Lower leg skin (tissue), 3 donors: ENCODE measurements around the gene MANF.

Experiments
- POLR2A ChIP-seq, 2 donors: fragments of 450-650 bp; IDR thresholded peaks; one replicate each; pipeline ENCODE4 v1.6.1; 2016 to 2017; ENCODE audit warnings: antibody characterized with exemption in 2 of 2, mild to moderate bottlenecking in 1 of 2, moderate library complexity in 1 of 2
- TF ChIP-seq, protein P1 (sequence below), 3 donors: fragments of 450-650 bp; IDR thresholded peaks; one replicate each; pipeline ENCODE4 v1.5.1; 2016; ENCODE audit warnings: antibody characterized with exemption in 3 of 3, mild to moderate bottlenecking in 3 of 3, moderate library complexity in 2 of 3

DNA sequence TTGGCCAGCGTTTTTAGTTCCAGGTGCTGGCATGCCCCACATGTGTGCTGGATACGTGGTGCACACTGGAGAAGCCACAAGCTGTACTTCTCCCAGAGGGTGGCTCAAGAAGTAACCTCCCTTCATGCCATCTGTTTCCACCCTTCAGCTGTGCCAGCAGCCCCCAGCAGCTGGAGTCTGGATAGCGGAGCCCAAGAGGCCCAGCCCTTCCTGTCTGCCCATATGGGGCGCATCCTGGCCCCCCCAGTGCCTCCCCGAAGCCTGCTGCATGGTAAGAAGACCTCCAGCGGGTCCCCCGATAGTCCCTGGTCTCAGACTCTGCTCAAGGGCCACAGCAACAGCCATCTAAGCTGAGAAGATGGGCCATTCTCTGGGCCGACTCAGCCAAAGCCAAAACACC lies 5.8 kb upstream of the MANF start:
- TF ChIP-seq POLR2A (IDR thresholded peaks at IDR 0.05), result no peak
- TF ChIP-seq, protein P1, sequence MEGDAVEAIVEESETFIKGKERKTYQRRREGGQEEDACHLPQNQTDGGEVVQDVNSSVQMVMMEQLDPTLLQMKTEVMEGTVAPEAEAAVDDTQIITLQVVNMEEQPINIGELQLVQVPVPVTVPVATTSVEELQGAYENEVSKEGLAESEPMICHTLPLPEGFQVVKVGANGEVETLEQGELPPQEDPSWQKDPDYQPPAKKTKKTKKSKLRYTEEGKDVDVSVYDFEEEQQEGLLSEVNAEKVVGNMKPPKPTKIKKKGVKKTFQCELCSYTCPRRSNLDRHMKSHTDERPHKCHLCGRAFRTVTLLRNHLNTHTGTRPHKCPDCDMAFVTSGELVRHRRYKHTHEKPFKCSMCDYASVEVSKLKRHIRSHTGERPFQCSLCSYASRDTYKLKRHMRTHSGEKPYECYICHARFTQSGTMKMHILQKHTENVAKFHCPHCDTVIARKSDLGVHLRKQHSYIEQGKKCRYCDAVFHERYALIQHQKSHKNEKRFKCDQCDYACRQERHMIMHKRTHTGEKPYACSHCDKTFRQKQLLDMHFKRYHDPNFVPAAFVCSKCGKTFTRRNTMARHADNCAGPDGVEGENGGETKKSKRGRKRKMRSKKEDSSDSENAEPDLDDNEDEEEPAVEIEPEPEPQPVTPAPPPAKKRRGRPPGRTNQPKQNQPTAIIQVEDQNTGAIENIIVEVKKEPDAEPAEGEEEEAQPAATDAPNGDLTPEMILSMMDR (IDR thresholded peaks at IDR 0.05), result no peak
